Ascending aorta (tissue), 2 donors: ENCODE results near the gene TMEM165. TPM values are rescaled to one million over a fixed set of nuclear protein-coding genes. Genes with fewer than 3 reads are reported as not detected.

Experiments used
- DNase-seq, 2 donors: peaks; one replicate each; pipeline ENCODE4 v3.0.0-alpha.2; 2019; ENCODE audit warnings: low spot score in 2 of 2
- H3K27ac ChIP-seq, 2 donors: fragments of 200-600 bp; sonication (generic); one replicate each; pipeline ENCODE4 v1.5.1; 2016 to 2017; ENCODE audit warnings: mild to moderate bottlenecking in 1 of 2
- H3K27me3 ChIP-seq: fragments of 200-600 bp; sonication (generic); one replicate; pipeline ENCODE4 v1.5.1; 2017
- H3K36me3 ChIP-seq, 2 donors: fragments of 200-600 bp; sonication (generic); one replicate each; pipeline ENCODE4 v1.5.1; 2016
- H3K4me1 ChIP-seq, 2 donors: fragments of 200-600 bp; sonication (generic); one replicate each; pipeline ENCODE4 v1.5.1; 2016 to 2017; ENCODE audit warnings: mild to moderate bottlenecking in 1 of 2
- H3K4me3 ChIP-seq, 2 donors: fragments of 200-600 bp; sonication (generic); one replicate each; pipeline ENCODE4 v1.5.1; 2016 to 2017; ENCODE audit warnings: mild to moderate bottlenecking in 1 of 2
- H3K9me3 ChIP-seq, 2 donors: fragments of 200-600 bp; sonication (generic); one replicate each; pipeline ENCODE4 v1.5.1; 2016
- CTCF ChIP-seq, 3 experiments: fragments of 200-600 bp in 2 of 3; fragments of 450-650 bp in 1 of 3; sonication (generic) in 2 of 3; IDR thresholded peaks; one replicate each; pipeline ENCODE4 v1.5.1; 2016 to 2019; ENCODE audit warnings: antibody characterized with exemption in 3 of 3, mild to moderate bottlenecking in 1 of 3, moderate library complexity in 1 of 3
- intact Hi-C: fragments of 100-400 bp; cut with DNase I; formaldehyde crosslinking; loops from one replicate; pipeline ENCODE4 v1.15.1; 2023
- total RNA-seq: library from RNA; depleted of rRNA; stranded (reverse); fragments of >200 nt; gene quantifications from one replicate; pipeline ENCODE4 v1.1.0, GENCODE V29; 2016

The TMEM165 gene
- total RNA-seq, 1 donor from 2014 or later = 178 TPM

DNA sequence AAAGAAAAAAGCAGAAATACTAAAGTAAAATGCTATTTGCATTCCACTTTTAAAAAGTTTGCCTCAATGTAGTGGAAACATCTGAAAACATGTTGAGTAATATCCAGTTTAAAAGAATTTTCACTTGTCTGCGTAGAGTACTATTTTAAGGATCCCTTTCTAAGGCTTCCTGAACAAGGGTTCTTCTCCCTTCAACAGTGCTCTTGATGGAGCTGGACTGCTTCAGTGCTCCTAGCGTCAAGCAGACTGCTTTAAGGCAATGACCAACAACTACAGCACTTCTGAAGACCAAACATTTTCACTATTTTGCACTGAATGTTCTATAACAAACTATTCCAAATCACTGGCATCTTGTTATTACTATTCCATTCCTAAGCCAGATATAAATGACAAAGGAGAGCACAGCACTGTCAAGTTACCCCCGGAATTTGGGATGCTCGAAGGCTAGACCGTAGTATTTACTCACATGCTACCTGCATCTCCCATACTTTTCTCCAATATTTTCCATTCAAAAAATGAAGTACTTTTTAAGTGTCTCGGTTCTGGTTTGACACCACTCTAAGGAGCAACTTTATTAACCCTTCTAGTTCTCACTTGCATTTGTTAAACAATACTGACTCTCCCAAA, 36.1 kb downstream of the TMEM165 start:
- no peak for DNase-seq
- intact Hi-C loops = no loop called here
- H3K27ac ChIP-seq = peak overlapping the region in 1 of 2 donors; percentile 38
- H3K9me3 ChIP-seq = no peaks in the 10 kb centered on the region
- H3K27me3 ChIP-seq = no peaks in the 10 kb centered on the region
- H3K4me3 ChIP-seq = no peak overlapping the region
- no peaks in the 10 kb centered on the region for H3K4me1 ChIP-seq
- TF ChIP-seq CTCF (IDR thresholded peaks at IDR 0.05) = no peak
- H3K36me3 ChIP-seq = peaks cover 24 to 74% of the 10 kb centered on the region in 2 donors

DNA sequence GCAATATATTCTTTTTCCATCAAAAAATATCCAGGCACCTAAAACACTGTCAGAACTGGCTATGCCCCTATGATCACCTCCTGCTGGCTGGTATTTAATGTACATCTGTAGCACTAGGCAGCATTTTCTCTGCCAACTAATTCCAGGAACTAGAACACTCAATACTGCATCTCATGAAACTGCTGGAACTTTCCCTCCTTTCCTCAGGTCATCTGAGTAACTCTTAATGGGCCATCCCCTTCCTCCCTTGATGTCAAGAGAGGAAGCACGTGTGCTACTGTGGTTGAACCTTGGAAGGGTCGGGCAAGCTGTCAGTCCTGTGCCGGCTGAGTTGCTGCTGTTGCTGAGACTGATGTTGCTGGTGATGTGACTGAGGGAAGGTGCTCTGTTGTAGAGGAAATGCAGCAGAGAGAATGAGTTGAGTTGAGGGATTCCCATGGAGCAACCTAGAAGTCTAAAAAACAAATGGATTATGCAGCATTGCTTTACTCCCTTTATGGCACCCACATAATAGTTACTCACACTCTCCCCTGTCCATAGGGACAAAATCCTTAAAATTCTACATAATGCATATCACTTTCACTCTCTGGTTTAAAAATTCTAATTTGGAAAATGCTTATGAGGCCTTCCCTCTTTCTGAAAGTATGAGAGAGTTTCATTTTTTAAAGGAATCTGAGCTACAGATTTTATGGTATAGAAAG, 39.5 kb downstream of the TMEM165 start:
- Histone ChIP-seq H3K27ac (peak overlapping the region; percentile 17 to 28), H3K9me3 (no peaks in the 10 kb centered on the region), H3K36me3 (peaks cover 8 to 53% of the 10 kb centered on the region in 2 donors), H3K4me1 (no peaks in the 10 kb centered on the region), H3K27me3 (no peaks in the 10 kb centered on the region), H3K4me3 (no peak overlapping the region)
- peak in 2 of 3 experiments; percentile 6 to 21 for TF ChIP-seq CTCF (IDR thresholded peaks at IDR 0.05)
- intact Hi-C loops = no loop called here
- no peak for DNase-seq

GRCh38 chr4:55437356-55437796, 41.6 kb downstream of the TMEM165 start:
- peaks cover 9 to 60% of the 10 kb centered on the region in 2 donors for H3K36me3 ChIP-seq
- no peak for DNase-seq
- H3K27ac ChIP-seq = no peak overlapping the region
- TF ChIP-seq CTCF (IDR thresholded peaks at IDR 0.05) = no peak
- no peaks in the 10 kb centered on the region for H3K9me3 ChIP-seq
- H3K4me3 ChIP-seq = no peak overlapping the region
- H3K4me1 ChIP-seq = no peaks in the 10 kb centered on the region
- intact Hi-C loops = no loop called here
- no peaks in the 10 kb centered on the region for H3K27me3 ChIP-seq

DNA sequence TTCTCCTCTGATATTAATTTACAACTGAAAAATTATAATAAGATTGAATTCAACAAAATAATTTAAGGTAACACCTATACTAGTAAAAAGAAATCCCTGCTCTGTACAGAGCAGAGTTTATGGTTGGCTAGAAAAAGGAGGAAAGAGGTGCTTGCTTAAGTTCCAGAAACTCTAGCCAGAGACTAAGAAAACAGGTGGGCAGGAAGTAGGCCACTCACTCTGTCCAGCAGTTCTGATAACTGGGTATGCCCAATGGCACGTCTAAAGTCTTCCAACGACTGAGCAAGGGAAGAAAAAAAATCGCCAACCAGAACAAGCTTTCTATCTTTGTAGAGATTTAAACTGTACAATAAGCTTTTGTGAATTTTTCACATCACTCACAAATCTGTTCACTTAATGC, 42.1 kb downstream of the TMEM165 start:
- Histone ChIP-seq H3K9me3 (no peaks in the 10 kb centered on the region), H3K36me3 (peaks cover 14 to 63% of the 10 kb centered on the region in 2 donors), H3K27ac (no peak overlapping the region), H3K4me3 (no peak overlapping the region), H3K4me1 (no peaks in the 10 kb centered on the region), H3K27me3 (no peaks in the 10 kb centered on the region)
- no peak for DNase-seq
- intact Hi-C loops = no loop called here
- TF ChIP-seq CTCF (IDR thresholded peaks at IDR 0.05) = no peak

- Histone ChIP-seq H3K27ac (no peak overlapping the region), H3K27me3 (no peaks in the 10 kb centered on the region), H3K9me3 (no peaks in the 10 kb centered on the region), H3K4me3 (no peak overlapping the region), H3K4me1 (no peaks in the 10 kb centered on the region), H3K36me3 (peaks cover 14 to 65% of the 10 kb centered on the region in 2 donors)
- no peak for TF ChIP-seq CTCF (IDR thresholded peaks at IDR 0.05)
- intact Hi-C loops = no loop called here
- DNase-seq = no peak
Observed at GRCh38 chr4:55438314-55438713, 42.6 kb downstream of the TMEM165 start.
